WTC11 (cell line): ENCODE results near the gene NFYB. TPM values are rescaled to one million over a fixed set of nuclear protein-coding genes. Genes with fewer than 3 reads are reported as not detected.

Experiments used
- ATAC-seq: fragments of 200-7000 bp; cut with Tn5 transposase; 2 replicates; pipeline ENCODE4 v1.10.0; 2021; ENCODE audit warnings: mild to moderate bottlenecking, moderate library complexity
- CTCF ChIA-PET: fragments of 300-600 bp; sonication (Branson Sonifier 250); formaldehyde crosslinking; loops from one replicate; lab custom pipeline; 2021; ENCODE audit warnings: antibody characterized with exemption; lab: Charles Lee
- POLR2A ChIA-PET: fragments of 350-600 bp; sonication (Branson Sonifier 250); formaldehyde crosslinking; loops from one replicate; lab custom pipeline; 2021; ENCODE audit warnings: antibody characterized with exemption; lab: Charles Lee
- DNase-seq: peaks from one replicate; pipeline ENCODE4 v3.0.0; 2021; ENCODE audit warnings: low spot score
- H3K27ac Mint-ChIP-seq: 2 replicates; pipeline ENCODE4 v1.8.0; 2021; ENCODE audit warnings: mixed read lengths
- H3K27me3 Mint-ChIP-seq: 2 replicates; pipeline ENCODE4 v1.8.0; 2021; ENCODE audit warnings: low read depth, mild to moderate bottlenecking, moderate library complexity, mixed read lengths
- H3K36me3 Mint-ChIP-seq: 2 replicates; pipeline ENCODE4 v1.8.0; 2021; ENCODE audit warnings: mixed read lengths
- H3K4me1 Mint-ChIP-seq: 2 replicates; pipeline ENCODE4 v1.8.0; 2022; ENCODE audit warnings: mixed read lengths
- H3K4me3 Mint-ChIP-seq: 2 replicates; pipeline ENCODE4 v1.8.0; 2021; ENCODE audit warnings: mild to moderate bottlenecking, moderate library complexity, mixed read lengths
- H3K9me3 Mint-ChIP-seq: 2 replicates; pipeline ENCODE4 v1.8.0; 2021; ENCODE audit warnings: mixed read lengths
- ATF1 ChIP-seq: sonication (generic); formaldehyde crosslinking; IDR thresholded peaks from 2 replicates; pipeline ENCODE4 v1.8.1; 2023; ENCODE audit warnings: mild to moderate bottlenecking, moderate library complexity, missing genetic modification reagents
- ATF3 ChIP-seq: sonication (generic); formaldehyde crosslinking; conservative IDR thresholded peaks from 2 replicates; pipeline ENCODE4 v1.8.1; 2022; ENCODE audit warnings: mild to moderate bottlenecking, missing genetic modification reagents
- CBFB ChIP-seq: sonication (generic); formaldehyde crosslinking; IDR thresholded peaks from 2 replicates; pipeline ENCODE4 v1.8.1; 2022; ENCODE audit warnings: mild to moderate bottlenecking, low read depth, missing genetic modification reagents
- FOXK1 ChIP-seq: sonication (generic); formaldehyde crosslinking; IDR thresholded peaks from 2 replicates; pipeline ENCODE4 v1.8.0; 2022; ENCODE audit warnings: mild to moderate bottlenecking, moderate library complexity, missing genetic modification reagents
- FOXP1 ChIP-seq: sonication (generic); formaldehyde crosslinking; IDR thresholded peaks from 2 replicates; pipeline ENCODE4 v1.8.0; 2022; ENCODE audit warnings: missing genetic modification reagents, mild to moderate bottlenecking, moderate library complexity, borderline replicate concordance
- GRHL2 ChIP-seq: fragments of 250-450 bp; sonication (Bioruptor Pico); IDR thresholded peaks from 2 replicates; pipeline ENCODE4 v1.8.0; 2022; ENCODE audit warnings: mild to moderate bottlenecking, moderate library complexity; ENCODE audit not compliant: insufficient replicate concordance, severe bottlenecking
- IRF1 ChIP-seq: sonication (generic); formaldehyde crosslinking; IDR thresholded peaks from 2 replicates; pipeline ENCODE4 v1.8.0; 2023; ENCODE audit warnings: missing genetic modification reagents
- KAT7 ChIP-seq: sonication (generic); formaldehyde crosslinking; IDR thresholded peaks from 2 replicates; pipeline ENCODE4 v1.8.1; 2023; ENCODE audit warnings: missing genetic modification reagents, mild to moderate bottlenecking, borderline replicate concordance
- MYBL2 ChIP-seq: sonication (generic); formaldehyde crosslinking; IDR thresholded peaks from 2 replicates; pipeline ENCODE4 v1.8.1; 2023; ENCODE audit warnings: mild to moderate bottlenecking, moderate library complexity, missing genetic modification reagents
- NFE2L1 ChIP-seq: sonication (generic); formaldehyde crosslinking; IDR thresholded peaks from 2 replicates; pipeline ENCODE4 v1.8.1; 2023; ENCODE audit warnings: missing genetic modification reagents
- NR3C1 ChIP-seq: sonication (generic); formaldehyde crosslinking; conservative IDR thresholded peaks from 2 replicates; pipeline ENCODE4 v1.8.1; 2023; ENCODE audit warnings: low read depth, mild to moderate bottlenecking, missing genetic modification reagents
- OVOL2 ChIP-seq: fragments of 250-450 bp; sonication (Bioruptor Pico); IDR thresholded peaks from 2 replicates; pipeline ENCODE4 v1.9.0; 2021; ENCODE audit warnings: mild to moderate bottlenecking, borderline replicate concordance
- STAT6 ChIP-seq: sonication (generic); formaldehyde crosslinking; conservative IDR thresholded peaks from 2 replicates; pipeline ENCODE4 v1.8.1; 2023; ENCODE audit warnings: mild to moderate bottlenecking, low read depth, missing genetic modification reagents, moderate library complexity
- ZNF232 ChIP-seq: sonication (generic); formaldehyde crosslinking; IDR thresholded peaks from 2 replicates; pipeline ENCODE4 v1.8.0; 2022; ENCODE audit warnings: mild to moderate bottlenecking, missing genetic modification reagents
- ZNF263 ChIP-seq: sonication (generic); formaldehyde crosslinking; IDR thresholded peaks from 2 replicates; pipeline ENCODE4 v1.8.1; 2022; ENCODE audit warnings: low read depth, mild to moderate bottlenecking, moderate library complexity, missing genetic modification reagents
- ZNF317 ChIP-seq: sonication (generic); formaldehyde crosslinking; IDR thresholded peaks from 2 replicates; pipeline ENCODE4 v1.8.1; 2023; ENCODE audit warnings: low read depth, mild to moderate bottlenecking, moderate library complexity, missing genetic modification reagents, borderline replicate concordance
- ZNF671 ChIP-seq: fragments of 250-450 bp; sonication (Bioruptor Pico); IDR thresholded peaks from 2 replicates; pipeline ENCODE4 v1.8.0; 2021; ENCODE audit warnings: mild to moderate bottlenecking
- total RNA-seq: library from RNA; stranded (reverse); gene quantifications from 3 replicates; pipeline ENCODE4 v1.2.3, GENCODE V29; 2021
- TF ChIP-seq, protein P1 (sequence below): sonication (generic); formaldehyde crosslinking; IDR thresholded peaks from 2 replicates; pipeline ENCODE4 v1.8.1; 2022; ENCODE audit warnings: mild to moderate bottlenecking, moderate library complexity, missing genetic modification reagents
- TF ChIP-seq, protein P2 (sequence below): fragments of 250-450 bp; sonication (Bioruptor Pico); conservative IDR thresholded peaks from 2 replicates; pipeline ENCODE4 v1.9.0; 2021; ENCODE audit warnings: mild to moderate bottlenecking
- TF ChIP-seq, protein P3 (sequence below): sonication (generic); formaldehyde crosslinking; IDR thresholded peaks from 2 replicates; pipeline ENCODE4 v1.8.0; 2022; ENCODE audit warnings: missing genetic modification reagents

Gene NFYB
- total RNA-seq, 1 experiment from 2014 or later: 33.0 TPM

GRCh38 chr12:104121001-104121400 lies 17.0 kb downstream of the NFYB start:
- POLR2A ChIA-PET: no interaction called here
- TF ChIP-seq, protein P1, sequence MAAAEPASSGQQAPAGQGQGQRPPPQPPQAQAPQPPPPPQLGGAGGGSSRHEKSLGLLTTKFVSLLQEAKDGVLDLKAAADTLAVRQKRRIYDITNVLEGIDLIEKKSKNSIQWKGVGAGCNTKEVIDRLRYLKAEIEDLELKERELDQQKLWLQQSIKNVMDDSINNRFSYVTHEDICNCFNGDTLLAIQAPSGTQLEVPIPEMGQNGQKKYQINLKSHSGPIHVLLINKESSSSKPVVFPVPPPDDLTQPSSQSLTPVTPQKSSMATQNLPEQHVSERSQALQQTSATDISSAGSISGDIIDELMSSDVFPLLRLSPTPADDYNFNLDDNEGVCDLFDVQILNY: no peak
- TF ChIP-seq, protein P2, sequence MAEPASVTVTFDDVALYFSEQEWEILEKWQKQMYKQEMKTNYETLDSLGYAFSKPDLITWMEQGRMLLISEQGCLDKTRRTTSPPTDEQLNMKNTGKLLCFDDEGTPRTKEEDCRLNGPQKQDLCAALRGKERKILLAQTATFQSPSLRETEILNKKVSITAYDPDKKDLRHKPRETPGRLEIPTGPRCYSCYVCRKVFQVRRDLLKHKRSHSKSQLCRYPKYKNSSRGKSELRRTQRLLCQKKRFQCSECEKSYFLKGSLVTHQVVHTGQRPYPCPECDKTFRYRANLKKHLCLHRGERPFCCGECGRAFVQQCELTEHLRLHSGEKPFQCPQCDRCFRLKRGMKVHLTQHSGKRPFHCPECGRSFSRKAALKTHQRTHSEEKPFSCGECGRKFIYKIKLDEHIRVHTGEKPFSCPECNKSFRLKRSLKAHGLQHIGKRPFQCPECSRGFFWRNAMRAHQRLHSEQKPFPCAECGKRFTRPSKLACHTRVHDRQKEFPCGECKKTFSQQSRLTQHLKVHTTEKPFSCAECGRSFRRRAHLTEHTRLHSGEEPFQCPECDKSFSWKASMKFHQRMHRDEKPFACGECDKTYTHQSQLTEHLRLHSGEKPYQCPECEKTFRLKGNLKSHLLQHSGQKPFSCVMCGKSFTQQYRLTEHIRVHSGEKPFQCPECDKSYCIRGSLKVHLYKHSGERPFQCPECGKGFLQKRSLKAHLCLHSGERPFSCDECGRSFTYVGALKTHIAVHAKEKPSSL (CRISPR knock-in tag): no peak
- TF ChIP-seq CBFB (CRISPR knock-in tag) (no peak), NFE2L1 (CRISPR knock-in tag) (no peak), ZNF232 (CRISPR knock-in tag) (no peak), STAT6 (CRISPR knock-in tag) (no peak), GRHL2 (CRISPR knock-in tag) (no peak)
- TF ChIP-seq, all 79 proteins: peak for 0
- Mint-ChIP-seq H3K9me3 (no peaks in the 10 kb centered on the region), H3K4me1 (peaks cover 13% of the 10 kb centered on the region), H3K36me3 (peaks cover 46% of the 10 kb centered on the region), H3K27me3 (no peaks in the 10 kb centered on the region), H3K27ac (peak overlapping the region; percentile 64; the same call in 1 of the 2 replicates), H3K4me3 (no peak overlapping the region)
- ATAC-seq (0 out of 2 replicates have a peak, but pooled peaks have one; percentile 41), DNase-seq (no peak)
- CTCF ChIA-PET: interaction anchor here (1.9 to 2.2 kb wide), 2 partner anchors 12 to 63 kb away, joined by 7 to 21 read pairs; no protein-coding TSS in a partner anchor

DNA sequence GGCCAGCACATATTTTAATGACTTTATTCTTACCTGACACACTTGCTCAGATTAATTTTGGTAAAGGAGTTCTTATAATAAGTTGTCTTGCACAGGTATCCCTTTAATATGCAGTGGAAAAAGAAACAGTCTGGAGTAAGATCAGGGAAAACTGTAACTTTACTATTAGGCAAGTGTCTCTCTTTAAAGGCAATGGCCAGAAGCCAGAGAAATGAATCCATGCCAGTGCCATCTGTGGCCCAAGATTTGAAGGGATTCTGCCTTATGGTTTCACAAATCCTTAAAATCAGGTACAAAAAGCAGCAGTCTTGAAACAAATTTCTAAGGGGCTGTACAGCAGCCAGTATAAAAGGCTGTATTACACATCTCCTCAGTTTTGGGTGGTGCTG lies 22.4 kb downstream of the NFYB start:
- ATAC-seq: no peak
- H3K9me3 Mint-ChIP-seq: no peaks in the 10 kb centered on the region
- DNase-seq: no peak
- H3K4me3 Mint-ChIP-seq: no peak overlapping the region
- POLR2A ChIA-PET: no interaction called here
- H3K27me3 Mint-ChIP-seq: no peaks in the 10 kb centered on the region
- CTCF ChIA-PET: no interaction called here
- peak overlapping the region; percentile 35; the same call in 1 of the 2 replicates for H3K27ac Mint-ChIP-seq
- H3K4me1 Mint-ChIP-seq: no peaks in the 10 kb centered on the region
- peaks cover 21% of the 10 kb centered on the region for H3K36me3 Mint-ChIP-seq
- no peak for TF ChIP-seq IRF1 (CRISPR knock-in tag)
- no peak for TF ChIP-seq FOXK1 (CRISPR knock-in tag)
- TF ChIP-seq KAT7 (CRISPR knock-in tag): no peak
- no peak for TF ChIP-seq ATF3 (CRISPR knock-in tag)
- no peak for TF ChIP-seq ZNF317 (CRISPR knock-in tag)
- no peak for TF ChIP-seq ATF1
- no peak for TF ChIP-seq ZNF263 (CRISPR knock-in tag)
- TF ChIP-seq NR3C1: no peak
- TF ChIP-seq, protein P3, sequence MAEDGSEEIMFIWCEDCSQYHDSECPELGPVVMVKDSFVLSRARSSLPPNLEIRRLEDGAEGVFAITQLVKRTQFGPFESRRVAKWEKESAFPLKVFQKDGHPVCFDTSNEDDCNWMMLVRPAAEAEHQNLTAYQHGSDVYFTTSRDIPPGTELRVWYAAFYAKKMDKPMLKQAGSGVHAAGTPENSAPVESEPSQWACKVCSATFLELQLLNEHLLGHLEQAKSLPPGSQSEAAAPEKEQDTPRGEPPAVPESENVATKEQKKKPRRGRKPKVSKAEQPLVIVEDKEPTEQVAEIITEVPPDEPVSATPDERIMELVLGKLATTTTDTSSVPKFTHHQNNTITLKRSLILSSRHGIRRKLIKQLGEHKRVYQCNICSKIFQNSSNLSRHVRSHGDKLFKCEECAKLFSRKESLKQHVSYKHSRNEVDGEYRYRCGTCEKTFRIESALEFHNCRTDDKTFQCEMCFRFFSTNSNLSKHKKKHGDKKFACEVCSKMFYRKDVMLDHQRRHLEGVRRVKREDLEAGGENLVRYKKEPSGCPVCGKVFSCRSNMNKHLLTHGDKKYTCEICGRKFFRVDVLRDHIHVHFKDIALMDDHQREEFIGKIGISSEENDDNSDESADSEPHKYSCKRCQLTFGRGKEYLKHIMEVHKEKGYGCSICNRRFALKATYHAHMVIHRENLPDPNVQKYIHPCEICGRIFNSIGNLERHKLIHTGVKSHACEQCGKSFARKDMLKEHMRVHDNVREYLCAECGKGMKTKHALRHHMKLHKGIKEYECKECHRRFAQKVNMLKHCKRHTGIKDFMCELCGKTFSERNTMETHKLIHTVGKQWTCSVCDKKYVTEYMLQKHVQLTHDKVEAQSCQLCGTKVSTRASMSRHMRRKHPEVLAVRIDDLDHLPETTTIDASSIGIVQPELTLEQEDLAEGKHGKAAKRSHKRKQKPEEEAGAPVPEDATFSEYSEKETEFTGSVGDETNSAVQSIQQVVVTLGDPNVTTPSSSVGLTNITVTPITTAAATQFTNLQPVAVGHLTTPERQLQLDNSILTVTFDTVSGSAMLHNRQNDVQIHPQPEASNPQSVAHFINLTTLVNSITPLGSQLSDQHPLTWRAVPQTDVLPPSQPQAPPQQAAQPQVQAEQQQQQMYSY (CRISPR knock-in tag): no peak
- TF ChIP-seq OVOL2 (CRISPR knock-in tag): no peak
- no peak for TF ChIP-seq FOXP1 (CRISPR knock-in tag)
- TF ChIP-seq STAT6 (CRISPR knock-in tag): no peak
- no peak for TF ChIP-seq MYBL2 (CRISPR knock-in tag)
- no peak for TF ChIP-seq ZNF232 (CRISPR knock-in tag)
- no peak for TF ChIP-seq ZNF671 (CRISPR knock-in tag)
